K562 (cell line): ENCODE data around the gene PDE9A. TPM values are rescaled to one million over a fixed set of nuclear protein-coding genes. Genes with fewer than 3 reads are reported as not detected.

Experiments used
- ATAC-seq: fragments of 200-7000 bp; cut with Tn5 transposase; 3 replicates; pipeline ENCODE4 v1.9.1; 2020; ENCODE audit warnings: moderate library complexity
- BruUV-seq: library from RNA; stranded (reverse); fragments of 400-500 nt; replicated peaks from 2 replicates; lab custom pipeline; 2021; lab: Mats Ljungman, UMichigan
- CTCF ChIA-PET: fragments of 300-600 bp; formaldehyde crosslinking; extraction: SDS; loops from one replicate; lab custom pipeline; 2021; ENCODE audit warnings: low intra/inter-chr PET ratio; lab: Yijun Ruan, JAX
- POLR2A ChIA-PET: fragments of 300-600, 350-650 bp; sonication (Branson Sonifier 250); formaldehyde crosslinking; extraction: SDS; loops from one replicate; lab custom pipeline; 2021; ENCODE audit warnings: antibody characterized with exemption, inconsistent platforms; lab: Yijun Ruan, JAX
- DNase-seq, 4 experiments: peaks; one replicate each; pipeline versions ENCODE4 v3.0.0 to v3.0.0-alpha.2; 2011 to 2018; ENCODE audit warnings: low spot score in 3 of 4, mixed read lengths in 3 of 4; ENCODE audit errors: extremely low read depth in 1 of 4
- FAIRE-seq: peaks from 2 replicates; lab custom pipeline; 2011; peaks lifted over from hg19 to GRCh38; lab: Jason Lieb, UNC
- H2AFZ ChIP-seq: 2 replicates; pipeline ENCODE4 v1.6.0; 2011; ENCODE audit warnings: low read depth, low read length, control low read depth, inconsistent platforms
- H3K27ac ChIP-seq: fragments of 200-600 bp; 3 replicates; pipeline ENCODE4 v1.8.0; 2011; ENCODE audit warnings: low read depth, mild to moderate bottlenecking, control low read depth, inconsistent platforms, low read length, moderate library complexity, mixed read lengths; ENCODE audit errors: extremely low read depth
- H3K27me3 ChIP-seq, 2 experiments: fragments of 300-600 bp in 1 of 2; 2 replicates in 1 of 2; 3 replicates in 1 of 2; pipeline versions ENCODE4 v1.6.0 to v1.8.0; 2011; ENCODE audit warnings: inconsistent platforms in 2 of 2, low read length in 2 of 2, mild to moderate bottlenecking in 1 of 2, mixed read lengths in 1 of 2, moderate library complexity in 1 of 2; ENCODE audit not compliant: control insufficient read depth in 2 of 2, insufficient read depth in 2 of 2
- H3K36me3 ChIP-seq: fragments of 300-600 bp; 3 replicates; pipeline ENCODE4 v1.8.0; 2011; ENCODE audit warnings: mild to moderate bottlenecking, low read length, inconsistent platforms; ENCODE audit not compliant: control insufficient read depth, insufficient read depth
- H3K4me1 ChIP-seq, 2 experiments: fragments of 200-600 bp in 1 of 2; replicated peaks in 1 of 2; 2 replicates in 1 of 2; 3 replicates in 1 of 2; pipeline versions ENCODE4 v1.5.1 to v1.8.0; 2011; ENCODE audit warnings: inconsistent platforms in 2 of 2, low read length in 2 of 2, mild to moderate bottlenecking in 1 of 2, mixed read lengths in 1 of 2, moderate library complexity in 1 of 2; ENCODE audit not compliant: control insufficient read depth in 2 of 2, insufficient read depth in 2 of 2
- H3K4me2 ChIP-seq: 2 replicates; pipeline ENCODE4 v1.6.1; 2011; ENCODE audit warnings: low read length, control low read depth, inconsistent platforms, mixed read lengths; ENCODE audit not compliant: insufficient read depth
- H3K4me3 ChIP-seq: fragments of 200-600 bp; sonication (generic), shearing (Covaris generic); 2 replicates; pipeline ENCODE4 v1.5.1; 2016; ENCODE audit warnings: control low read depth, inconsistent platforms
- H3K79me2 ChIP-seq: fragments of 200-600 bp; 3 replicates; pipeline ENCODE4 v1.8.0; 2011; ENCODE audit warnings: low read length, inconsistent platforms; ENCODE audit not compliant: control insufficient read depth, insufficient read depth
- H3K9ac ChIP-seq, 2 experiments: 2 replicates each; pipeline versions ENCODE4 v1.6.0 to v1.6.1; 2011; ENCODE audit warnings: low read depth in 2 of 2, low read length in 2 of 2, control low read depth in 1 of 2, inconsistent platforms in 1 of 2, mild to moderate bottlenecking in 1 of 2, mixed read lengths in 1 of 2; ENCODE audit not compliant: insufficient read depth in 1 of 2
- H3K9me1 ChIP-seq: one replicate; pipeline ENCODE4 v1.6.0; 2011; ENCODE audit warnings: inconsistent platforms, mild to moderate bottlenecking, low read length, moderate library complexity; ENCODE audit not compliant: control insufficient read depth, insufficient read depth
- H3K9me3 ChIP-seq: replicated peaks from 2 replicates; pipeline ENCODE4 v1.5.1; 2011; ENCODE audit warnings: low read depth, low read length, inconsistent platforms; ENCODE audit not compliant: control insufficient read depth, insufficient read depth
- H4K20me1 ChIP-seq: replicated peaks from 2 replicates; pipeline ENCODE4 v1.6.1; 2011; ENCODE audit warnings: low read length, inconsistent platforms, mixed read lengths; ENCODE audit not compliant: control insufficient read depth, insufficient read depth
- CBFA2T2 ChIP-seq: fragments of 450-650 bp; conservative IDR thresholded peaks from 2 replicates; pipeline ENCODE4 v1.6.1; 2017; ENCODE audit warnings: mild to moderate bottlenecking
- PTTG1 ChIP-seq: fragments of 450-650 bp; IDR thresholded peaks from 2 replicates; pipeline ENCODE4 v1.6.1; 2016; ENCODE audit warnings: low read depth, mild to moderate bottlenecking, missing genetic modification characterization, missing compliant biosample characterization
- RB1 ChIP-seq: fragments of 450-650 bp; IDR thresholded peaks from 2 replicates; pipeline ENCODE4 v1.6.1; 2017; ENCODE audit warnings: low read depth, mild to moderate bottlenecking
- RBM34 ChIP-seq: fragments of 200-400 bp; formaldehyde crosslinking; IDR thresholded peaks from 2 replicates; pipeline ENCODE4 v1.6.1; 2018; ENCODE audit warnings: low read length, borderline replicate concordance; ENCODE audit not compliant: insufficient read depth
- TAF15 ChIP-seq: fragments of 200-400 bp; formaldehyde crosslinking; IDR thresholded peaks from 2 replicates; pipeline ENCODE4 v1.6.1; 2017; ENCODE audit warnings: mild to moderate bottlenecking, low read depth, low read length, moderate library complexity
- TCF3 ChIP-seq: sonication (generic); formaldehyde crosslinking; IDR thresholded peaks from 2 replicates; pipeline ENCODE4 v1.4.0; 2020; ENCODE audit warnings: mild to moderate bottlenecking, missing genetic modification reagents
- XRCC3 ChIP-seq: fragments of 450-650 bp; IDR thresholded peaks from 2 replicates; pipeline ENCODE4 v1.6.1; 2017; ENCODE audit warnings: mild to moderate bottlenecking, moderate library complexity
- ZFPM2 ChIP-seq: fragments of 250-450 bp; sonication (Bioruptor Pico); IDR thresholded peaks from 2 replicates; pipeline ENCODE4 v1.5.1; 2022; ENCODE audit warnings: mild to moderate bottlenecking
- ZNF165 ChIP-seq: fragments of 250-450 bp; sonication (Bioruptor Pico); IDR thresholded peaks from 2 replicates; pipeline ENCODE4 v1.4.0; 2020; ENCODE audit warnings: borderline replicate concordance
- WGBS: fragments of 100-300 bp; shearing (Covaris generic); methylation state at CpG from one replicate; pipeline ENCODE4 v1.1.6; 2016; ENCODE audit warnings: low coverage, mixed read lengths; ENCODE audit not compliant: insufficient coverage; ENCODE audit errors: missing lambda C conversion rate; 5-methylcytosine and 5-hydroxymethylcytosine counted together
- in situ Hi-C: fragments of 300-500 bp; cut with MboI; formaldehyde crosslinking; loops from 4 replicates; pipeline ENCODE4 v1.15.0; 2018; ENCODE audit warnings: inconsistent platforms, mixed read lengths
- intact Hi-C: fragments of 100-400 bp; cut with micrococcal nuclease; formaldehyde crosslinking; loops from 2 replicates; pipeline ENCODE4 v1.14.2; 2022
- polyA plus RNA-seq, 8 experiments: library from polyadenylated mRNA; depleted of rRNA in 4 of 8; stranded (reverse) in 5 of 8; unstranded in 3 of 8; fragments of >200 nt; fragmentation: Nextera tagmentation in 2 of 8; fragmentation: Illumina TruSeq in 1 of 8; extraction: Ambion mirVana in 2 of 8; extraction: Trizol in 1 of 8; gene quantifications; 2 replicates each; pipeline versions ENCODE4 v1.2.1 to v1.2.3, GENCODE V29; 2011 to 2014; ENCODE audit warnings: inconsistent platforms in 1 of 8, missing spikeins in 1 of 8
- total RNA-seq, 7 experiments: library from RNA; depleted of rRNA in 6 of 7; stranded (reverse); fragments of >200 nt in 6 of 7; fragmentation: Illumina TruSeq in 2 of 7; extraction: Trizol in 2 of 7; gene quantifications; 2 replicates each; pipeline versions ENCODE4 v1.2.1 to v1.2.3, GENCODE V29; 2011 to 2021; ENCODE audit warnings: low replicate concordance in 1 of 7
- TF ChIP-seq, protein P1 (sequence below): IDR thresholded peaks from 3 replicates; pipeline ENCODE4 v1.6.1; 2011; ENCODE audit warnings: borderline replicate concordance, mild to moderate bottlenecking, moderate library complexity; ENCODE audit not compliant: insufficient read length; ENCODE audit errors: extremely low read depth

Gene PDE9A
- total and polyA plus RNA-seq, 9 of the 15 experiments (the other 6 are each of a cell fraction or from before 2014, with no cell fraction given) = 0.07 to 0.27 TPM; not detected in 7

DNA sequence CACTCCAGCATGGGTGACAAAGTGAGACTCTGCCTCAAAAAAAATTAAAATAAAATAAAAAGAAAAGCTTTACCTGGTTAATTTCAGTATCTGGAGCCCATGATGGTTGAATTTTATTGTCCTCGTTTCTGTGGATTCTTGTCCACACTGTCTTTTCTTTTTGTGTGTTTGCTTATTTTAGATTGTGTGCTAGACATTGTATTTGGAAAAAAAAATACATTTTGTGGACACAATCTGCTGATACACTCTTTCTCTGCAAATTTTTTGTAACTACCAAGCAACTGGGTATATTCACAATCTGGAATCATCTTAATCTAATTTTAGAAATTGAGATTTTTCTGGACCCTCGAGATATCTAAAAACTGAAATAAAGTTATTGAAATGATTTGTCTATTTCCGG is 41.6 kb upstream of the PDE9A start:
- Histone ChIP-seq H3K4me3 (no peak overlapping the region), H3K27me3 (peaks cover 12 to 33% of the 10 kb centered on the region in 2 experiments), H3K9me3 (no peaks in the 10 kb centered on the region), H3K4me2 (no peak overlapping the region), H3K36me3 (no peaks in the 10 kb centered on the region), H3K79me2 (no peaks in the 10 kb centered on the region), H3K27ac (no peak overlapping the region), H4K20me1 (peaks cover 5% of the 10 kb centered on the region; the same call in 1 of the 2 replicates), H3K9ac (no peak overlapping the region), H3K9me1 (no peaks in the 10 kb centered on the region), H2AFZ (no peak overlapping the region), H3K4me1 (peaks cover 3 to 10% of the 10 kb centered on the region in 2 experiments; a peak in 3 of 5 replicates)
- FAIRE-seq (no peak), ATAC-seq (no peak), DNase-seq (no peak)
- TF ChIP-seq PTTG1 = no peak
- no peak for TF ChIP-seq RBM34
- TF ChIP-seq TAF15 = no peak
- no peak for TF ChIP-seq CBFA2T2
- no peak for TF ChIP-seq ZNF165 (CRISPR knock-in tag)
- no peak for TF ChIP-seq ZFPM2
- no peak for TF ChIP-seq TCF3
- TF ChIP-seq, protein P1, sequence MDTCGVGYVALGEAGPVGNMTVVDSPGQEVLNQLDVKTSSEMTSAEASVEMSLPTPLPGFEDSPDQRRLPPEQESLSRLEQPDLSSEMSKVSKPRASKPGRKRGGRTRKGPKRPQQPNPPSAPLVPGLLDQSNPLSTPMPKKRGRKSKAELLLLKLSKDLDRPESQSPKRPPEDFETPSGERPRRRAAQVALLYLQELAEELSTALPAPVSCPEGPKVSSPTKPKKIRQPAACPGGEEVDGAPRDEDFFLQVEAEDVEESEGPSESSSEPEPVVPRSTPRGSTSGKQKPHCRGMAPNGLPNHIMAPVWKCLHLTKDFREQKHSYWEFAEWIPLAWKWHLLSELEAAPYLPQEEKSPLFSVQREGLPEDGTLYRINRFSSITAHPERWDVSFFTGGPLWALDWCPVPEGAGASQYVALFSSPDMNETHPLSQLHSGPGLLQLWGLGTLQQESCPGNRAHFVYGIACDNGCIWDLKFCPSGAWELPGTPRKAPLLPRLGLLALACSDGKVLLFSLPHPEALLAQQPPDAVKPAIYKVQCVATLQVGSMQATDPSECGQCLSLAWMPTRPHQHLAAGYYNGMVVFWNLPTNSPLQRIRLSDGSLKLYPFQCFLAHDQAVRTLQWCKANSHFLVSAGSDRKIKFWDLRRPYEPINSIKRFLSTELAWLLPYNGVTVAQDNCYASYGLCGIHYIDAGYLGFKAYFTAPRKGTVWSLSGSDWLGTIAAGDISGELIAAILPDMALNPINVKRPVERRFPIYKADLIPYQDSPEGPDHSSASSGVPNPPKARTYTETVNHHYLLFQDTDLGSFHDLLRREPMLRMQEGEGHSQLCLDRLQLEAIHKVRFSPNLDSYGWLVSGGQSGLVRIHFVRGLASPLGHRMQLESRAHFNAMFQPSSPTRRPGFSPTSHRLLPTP = no peak
- no peak for TF ChIP-seq XRCC3
- TF ChIP-seq RB1 = no peak
- intact Hi-C loops (no loop called here), in situ Hi-C loops (no loop called here)
- 1% methylated on average over 3 of the region's 3 CpGs for WGBS
- ChIA-PET POLR2A (interaction anchor here (0.6 kb wide), 1 partner anchor 46 kb away, joined by 3 read pairs; no protein-coding TSS in a partner anchor), CTCF (no interaction called here)
- BruUV-seq = no TSS peak
